Fibroblast of the aortic adventitia (primary cell): ENCODE measurements around the gene TMEM239. TPM values are rescaled to one million over a fixed set of nuclear protein-coding genes. Genes with fewer than 3 reads are reported as not detected.
"Not testable (repeated sequence)": the region's sequence is repeated elsewhere in the genome, so short reads cannot be mapped to it uniquely, and the experiment has no call there.

Experiments used
- DNase-seq: peaks from one replicate; pipeline ENCODE4 v3.0.0-alpha.2; 2010; ENCODE audit warnings: low read depth
- H3K4me3 ChIP-seq: 2 replicates; pipeline ENCODE4 v1.5.1; 2011; ENCODE audit warnings: low read depth, mild to moderate bottlenecking, control low read depth, low read length, moderate library complexity
- total RNA-seq: library from RNA; depleted of rRNA; stranded (reverse); fragments of >200 nt; gene quantifications from 2 replicates; pipeline ENCODE4 v1.2.3, GENCODE V29; 2012; ENCODE audit warnings: low replicate concordance
- TF ChIP-seq, protein P1 (sequence below): IDR thresholded peaks from 2 replicates; pipeline ENCODE4 v1.5.1; 2011; ENCODE audit warnings: mild to moderate bottlenecking, low read length, control low read depth, inconsistent platforms; ENCODE audit not compliant: insufficient read depth

Gene TMEM239
- 0.09 TPM in 1 of 2 replicates, not detected in the other for total RNA-seq

GRCh38 chr20:2816030-2816582, at the start of gene TMEM239:
Gene TMEM239 (plus strand): TSS chr20:2816364. CDS start chr20:2816555, 191 bp downstream.
- TF ChIP-seq, protein P1, sequence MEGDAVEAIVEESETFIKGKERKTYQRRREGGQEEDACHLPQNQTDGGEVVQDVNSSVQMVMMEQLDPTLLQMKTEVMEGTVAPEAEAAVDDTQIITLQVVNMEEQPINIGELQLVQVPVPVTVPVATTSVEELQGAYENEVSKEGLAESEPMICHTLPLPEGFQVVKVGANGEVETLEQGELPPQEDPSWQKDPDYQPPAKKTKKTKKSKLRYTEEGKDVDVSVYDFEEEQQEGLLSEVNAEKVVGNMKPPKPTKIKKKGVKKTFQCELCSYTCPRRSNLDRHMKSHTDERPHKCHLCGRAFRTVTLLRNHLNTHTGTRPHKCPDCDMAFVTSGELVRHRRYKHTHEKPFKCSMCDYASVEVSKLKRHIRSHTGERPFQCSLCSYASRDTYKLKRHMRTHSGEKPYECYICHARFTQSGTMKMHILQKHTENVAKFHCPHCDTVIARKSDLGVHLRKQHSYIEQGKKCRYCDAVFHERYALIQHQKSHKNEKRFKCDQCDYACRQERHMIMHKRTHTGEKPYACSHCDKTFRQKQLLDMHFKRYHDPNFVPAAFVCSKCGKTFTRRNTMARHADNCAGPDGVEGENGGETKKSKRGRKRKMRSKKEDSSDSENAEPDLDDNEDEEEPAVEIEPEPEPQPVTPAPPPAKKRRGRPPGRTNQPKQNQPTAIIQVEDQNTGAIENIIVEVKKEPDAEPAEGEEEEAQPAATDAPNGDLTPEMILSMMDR: no peak
- no peak for DNase-seq
- no peak within 1 kb of the TSS for H3K4me3 ChIP-seq

DNA sequence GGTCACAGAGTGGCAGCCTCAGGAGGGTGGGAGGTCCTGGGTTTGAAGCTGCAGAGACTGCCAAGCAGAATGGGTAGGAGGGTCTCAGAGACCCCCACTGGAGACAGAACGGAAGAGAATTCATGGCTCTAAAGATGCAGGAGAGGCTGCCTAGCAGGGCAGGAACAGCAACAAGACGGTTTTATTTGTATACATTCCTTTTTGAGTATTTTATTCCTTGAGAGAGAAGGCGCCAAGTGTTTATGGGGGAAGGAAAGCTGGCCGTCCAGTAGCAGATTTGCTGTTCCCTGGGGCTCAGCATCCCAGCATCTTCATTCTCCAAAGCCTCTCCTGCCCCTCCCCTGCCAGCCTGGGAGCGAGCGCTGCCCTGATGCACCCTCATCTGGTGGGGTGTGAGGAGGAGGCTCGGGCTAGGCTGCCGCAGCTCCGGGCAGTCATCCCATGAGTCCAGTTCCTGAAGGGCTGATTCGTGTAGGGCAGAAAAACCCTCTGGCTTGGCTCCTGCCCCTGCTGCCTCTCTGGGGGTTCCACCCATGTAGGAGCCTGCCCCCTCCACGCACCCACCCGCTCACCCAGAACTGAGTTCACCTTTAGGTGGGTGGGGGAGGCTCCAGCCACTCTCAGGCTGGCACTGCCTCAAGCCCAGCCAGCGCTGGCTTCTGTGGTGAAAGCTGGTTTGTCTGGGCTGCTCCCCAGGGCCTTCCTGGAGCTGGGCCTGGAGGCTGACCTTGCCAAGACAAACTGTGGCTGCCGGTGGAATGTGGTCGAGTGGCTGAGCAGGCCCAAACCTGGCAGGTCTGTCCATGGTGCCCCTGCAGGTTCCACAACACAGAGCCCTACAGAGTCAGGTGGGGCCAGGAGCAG, 48.2 kb upstream of the TMEM239 start:
- TF ChIP-seq, protein P1: no peak
- H3K4me3 ChIP-seq: no peak overlapping the region
- DNase-seq: peak; percentile 76

- TF ChIP-seq, protein P1: no peak
- no peak for DNase-seq
- no peak overlapping the region for H3K4me3 ChIP-seq
These were observed 47.5 kb upstream of the TMEM239 start for GRCh38 chr20:2768632-2769015.

DNA sequence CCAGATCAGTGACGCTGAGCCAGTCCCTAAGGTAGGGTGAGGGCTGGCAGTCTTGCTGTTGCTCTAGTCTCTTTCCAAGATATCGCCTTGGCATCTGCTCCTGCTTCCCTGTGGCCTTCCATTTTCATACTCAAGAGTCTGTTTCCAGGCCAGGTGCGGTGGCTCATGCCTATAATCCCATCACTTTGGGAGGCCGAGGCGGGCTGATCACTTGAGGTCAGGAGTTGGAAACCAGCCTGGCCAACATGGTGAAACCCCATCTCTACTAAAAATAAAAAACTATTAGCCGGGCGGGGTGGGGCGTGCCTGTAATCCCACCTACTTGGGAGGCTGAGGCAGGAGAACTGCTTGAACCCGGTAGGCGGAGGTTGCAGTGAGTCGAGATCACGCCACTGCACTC, 46.1 kb upstream of the TMEM239 start:
- not testable (repeated sequence) for DNase-seq

DNA sequence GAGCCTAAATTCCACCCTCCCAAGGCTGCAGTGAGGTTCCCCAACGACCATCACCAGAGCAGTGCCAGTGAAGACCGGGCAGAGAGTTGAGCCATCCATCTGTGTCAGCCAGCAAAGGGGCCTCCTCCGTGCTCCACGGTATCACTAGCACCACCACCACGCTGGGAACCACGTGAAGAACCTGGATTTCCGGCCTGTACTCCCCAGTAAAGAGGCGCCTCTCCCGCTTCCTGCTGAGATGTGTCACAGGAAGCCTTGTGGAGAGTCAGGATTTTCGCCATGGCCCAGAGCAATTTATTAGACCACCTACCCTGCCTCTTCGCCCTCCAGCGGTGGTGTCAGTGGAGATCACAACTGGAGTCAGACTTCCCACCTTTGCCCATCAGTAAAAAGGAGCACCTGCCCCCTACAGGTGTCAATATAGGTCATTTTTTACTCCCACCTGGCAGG, 44.5 kb upstream of the TMEM239 start:
- no peak overlapping the region for H3K4me3 ChIP-seq
- DNase-seq: no peak
- TF ChIP-seq, protein P1: no peak

More for the DNA sequence above, 46.1 kb upstream of the TMEM239 start:
- H3K4me3 ChIP-seq: not testable (repeated sequence)

DNA sequence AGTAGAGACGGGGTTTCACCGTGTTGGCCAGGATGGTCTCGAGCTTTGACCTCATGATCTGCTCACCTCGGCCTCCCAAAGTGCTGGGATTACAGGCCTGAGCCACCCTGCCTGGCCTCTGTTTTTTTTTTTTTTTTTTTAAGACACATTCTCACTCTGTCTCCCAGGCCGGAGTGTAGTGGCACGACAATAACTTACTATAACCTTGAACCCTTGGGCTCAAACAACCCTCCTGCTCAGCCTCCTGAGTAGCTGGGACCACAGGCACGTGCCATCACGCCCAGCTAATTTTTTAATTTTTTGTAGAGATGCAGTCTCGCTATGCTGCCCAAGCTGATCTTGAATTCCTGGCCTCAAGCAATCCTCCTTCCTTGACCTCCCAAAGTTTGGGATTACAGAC, 42.4 kb upstream of the TMEM239 start:
- no peak overlapping the region for H3K4me3 ChIP-seq
- no peak for DNase-seq
- TF ChIP-seq, protein P1: no peak

- DNase-seq: no peak
- TF ChIP-seq, protein P1: no peak
- no peak overlapping the region for H3K4me3 ChIP-seq
These were observed 41.0 kb upstream of the TMEM239 start for GRCh38 chr20:2775139-2775538.
